ENCODE results near the gene TRAM2.

Gene TRAM2

GRCh38 chr6:52557389-52558265 is 19.2 kb downstream of the TRAM2 start:
- H3K36me3 ChIP-seq (ENCODE audit: control insufficient read depth, low read length): no peaks in the 10 kb centered on the region
- no peaks in the 10 kb centered on the region for H3K79me2 ChIP-seq (ENCODE audit: control insufficient read depth, low read length)
- no peak for TF ChIP-seq CTCF (IDR thresholded peaks at IDR 0.05; ENCODE audit: low read depth, low read length, poor library complexity, severe bottlenecking)
- no peak for TF ChIP-seq EZH2phosphoT487 (IDR thresholded peaks at IDR 0.05; ENCODE audit: borderline replicate concordance, low read length)
- H3K9me3 ChIP-seq (ENCODE audit: control insufficient read depth, insufficient read depth, low read length): no peaks in the 10 kb centered on the region
- H4K20me1 ChIP-seq (ENCODE audit: control insufficient read depth, insufficient read depth, low read depth, low read length): no peaks in the 10 kb centered on the region
- H3K9me2 ChIP-seq (replicated peaks; ENCODE audit: control insufficient read depth, low read length): no peaks in the 10 kb centered on the region
- H3K27me3 ChIP-seq (ENCODE audit: control insufficient read depth, low read length): no peaks in the 10 kb centered on the region
- no peak overlapping the region for H3K27ac ChIP-seq (ENCODE audit: low read depth, low read length)
- no peak overlapping the region for H3K4me3 ChIP-seq (ENCODE audit: low read length)
- H3K4me2 ChIP-seq (ENCODE audit: low read length): no peak overlapping the region
- H3K4me1 ChIP-seq (ENCODE audit: control insufficient read depth, low read length): peaks cover under 1% of the 10 kb centered on the region
- H3F3A ChIP-seq (ENCODE audit: control insufficient read depth, insufficient read depth): no peaks in the 10 kb centered on the region

GRCh38 chr6:52555518-52556233 is 21.2 kb downstream of the TRAM2 start:
- H3K36me3 ChIP-seq (ENCODE audit: control insufficient read depth, low read length): no peaks in the 10 kb centered on the region
- no peaks in the 10 kb centered on the region for H4K20me1 ChIP-seq (ENCODE audit: control insufficient read depth, insufficient read depth, low read depth, low read length)
- H3K79me2 ChIP-seq (ENCODE audit: control insufficient read depth, low read length): no peaks in the 10 kb centered on the region
- no peaks in the 10 kb centered on the region for H3F3A ChIP-seq (ENCODE audit: control insufficient read depth, insufficient read depth)
- H3K4me2 ChIP-seq (ENCODE audit: low read length): no peak overlapping the region
- no peaks in the 10 kb centered on the region for H3K9me3 ChIP-seq (ENCODE audit: control insufficient read depth, insufficient read depth, low read length)
- no peak for TF ChIP-seq CTCF (IDR thresholded peaks at IDR 0.05; ENCODE audit: low read depth, low read length, poor library complexity, severe bottlenecking)
- no peak for TF ChIP-seq EZH2phosphoT487 (IDR thresholded peaks at IDR 0.05; ENCODE audit: borderline replicate concordance, low read length)
- peaks cover 9% of the 10 kb centered on the region for H3K4me1 ChIP-seq (ENCODE audit: control insufficient read depth, low read length)
- no peaks in the 10 kb centered on the region for H3K9me2 ChIP-seq (replicated peaks; ENCODE audit: control insufficient read depth, low read length)
- H3K27me3 ChIP-seq (ENCODE audit: control insufficient read depth, low read length): no peaks in the 10 kb centered on the region
- no peak overlapping the region for H3K4me3 ChIP-seq (ENCODE audit: low read length)
- H3K27ac ChIP-seq (ENCODE audit: low read depth, low read length): no peak overlapping the region

- Histone ChIP-seq H3K4me3 (ENCODE audit: low read length) (no peak overlapping the region), H3K9me3 (ENCODE audit: control insufficient read depth, insufficient read depth, low read length) (no peaks in the 10 kb centered on the region), H3F3A (ENCODE audit: control insufficient read depth, insufficient read depth) (no peaks in the 10 kb centered on the region), H3K4me1 (ENCODE audit: control insufficient read depth, low read length) (peaks cover 9% of the 10 kb centered on the region), H3K36me3 (ENCODE audit: control insufficient read depth, low read length) (no peaks in the 10 kb centered on the region), H3K27ac (ENCODE audit: low read depth, low read length) (no peak overlapping the region), H3K27me3 (ENCODE audit: control insufficient read depth, low read length) (no peaks in the 10 kb centered on the region), H3K9me2 (replicated peaks; ENCODE audit: control insufficient read depth, low read length) (no peaks in the 10 kb centered on the region), H3K4me2 (ENCODE audit: low read length) (no peak overlapping the region), H3K79me2 (ENCODE audit: control insufficient read depth, low read length) (no peaks in the 10 kb centered on the region), H4K20me1 (ENCODE audit: control insufficient read depth, insufficient read depth, low read depth, low read length) (no peaks in the 10 kb centered on the region)
- TF ChIP-seq CTCF (IDR thresholded peaks at IDR 0.05; ENCODE audit: low read depth, low read length, poor library complexity, severe bottlenecking) (no peak), EZH2phosphoT487 (IDR thresholded peaks at IDR 0.05; ENCODE audit: borderline replicate concordance, low read length) (no peak)
Measured at GRCh38 chr6:52554684-52555280, 22.1 kb downstream of the TRAM2 start.
